OCI-LY7 (cell line): Measurements from ENCODE around the gene GJC2. TPM values are rescaled to one million over a fixed set of nuclear protein-coding genes. Genes with fewer than 3 reads are reported as not detected.

Experiments
- BruUV-seq: library from RNA; stranded (reverse); fragments of 400-500 nt; replicated peaks from 2 replicates; lab custom pipeline; 2021; lab: Mats Ljungman, UMichigan
- CTCF ChIA-PET: fragments of 300-600 bp; sonication (Branson Sonifier 250); formaldehyde crosslinking; loops from one replicate; lab custom pipeline; 2022; ENCODE audit warnings: antibody characterized with exemption; ENCODE audit not compliant: unreplicated experiment; lab: Charles Lee
- POLR2A ChIA-PET: fragments of 300-600 bp; sonication (Branson Sonifier 250); formaldehyde crosslinking; loops from one replicate; lab custom pipeline; 2022; ENCODE audit warnings: antibody characterized with exemption; lab: Charles Lee
- DNase-seq: peaks from one replicate; pipeline ENCODE4 v3.0.0-alpha.2; 2015; ENCODE audit warnings: low spot score
- H2AFZ ChIP-seq: fragments of 200-600 bp; sonication (generic), shearing (Covaris generic); 2 replicates; pipeline ENCODE4 v1.6.1; 2014; ENCODE audit warnings: mild to moderate bottlenecking, antibody characterized with exemption, low read length, moderate library complexity
- H3K27ac ChIP-seq: fragments of 200-600 bp; sonication (generic); 2 replicates; pipeline ENCODE4 v1.5.1; 2014; ENCODE audit warnings: mixed run types, low read depth, mild to moderate bottlenecking, moderate library complexity, low read length, inconsistent platforms; ENCODE audit not compliant: poor library complexity, severe bottlenecking
- H3K36me3 ChIP-seq: fragments of 200-600 bp; sonication (generic); 2 replicates; pipeline ENCODE4 v1.6.1; 2014; ENCODE audit warnings: mild to moderate bottlenecking, antibody characterized with exemption, low read length, moderate library complexity, mixed read lengths; ENCODE audit not compliant: insufficient read depth
- H3K4me1 ChIP-seq: fragments of 200-600 bp; sonication (generic); 2 replicates; pipeline ENCODE4 v1.5.1; 2014; ENCODE audit warnings: mild to moderate bottlenecking, low read length; ENCODE audit not compliant: insufficient read depth, poor library complexity, severe bottlenecking
- H3K4me2 ChIP-seq: fragments of 200-600 bp; sonication (generic); 2 replicates; pipeline ENCODE4 v1.6.1; 2014; ENCODE audit warnings: mild to moderate bottlenecking, low read length
- H3K4me3 ChIP-seq: fragments of 200-600 bp; sonication (generic); 2 replicates; pipeline ENCODE4 v1.5.1; 2014; ENCODE audit warnings: mild to moderate bottlenecking, low read depth, low read length; ENCODE audit not compliant: poor library complexity, severe bottlenecking
- H3K79me2 ChIP-seq: fragments of 200-600 bp; sonication (generic); 2 replicates; pipeline ENCODE4 v1.6.1; 2016; ENCODE audit warnings: low read depth, mild to moderate bottlenecking, low read length, moderate library complexity, mixed read lengths; ENCODE audit not compliant: insufficient read depth
- H3K9me2 ChIP-seq: fragments of 200-600 bp; sonication (generic); 2 replicates; pipeline ENCODE4 v1.6.1; 2016; ENCODE audit warnings: mild to moderate bottlenecking, low read length, mixed read lengths; ENCODE audit not compliant: insufficient read depth
- H3K9me3 ChIP-seq: fragments of 200-600 bp; sonication (generic); 2 replicates; pipeline ENCODE4 v1.6.1; 2014; ENCODE audit warnings: mild to moderate bottlenecking, mixed run types, low read length, mixed read lengths
- H4K20me1 ChIP-seq: fragments of 200-600 bp; sonication (generic); 2 replicates; pipeline ENCODE4 v1.6.1; 2014; ENCODE audit warnings: mild to moderate bottlenecking, antibody characterized with exemption, low read length, moderate library complexity, mixed read lengths; ENCODE audit not compliant: insufficient read depth
- CTCF ChIP-seq: fragments of 200-600 bp; sonication (generic); conservative IDR thresholded peaks from 2 replicates; pipeline ENCODE4 v1.5.1; 2014; ENCODE audit warnings: mild to moderate bottlenecking, antibody characterized with exemption, low read length, moderate library complexity, mixed read lengths
- EZH2phosphoT487 ChIP-seq: fragments of 200-600 bp; sonication (generic); IDR thresholded peaks from 2 replicates; pipeline ENCODE4 v1.6.1; 2018; ENCODE audit warnings: low read depth, borderline replicate concordance, mild to moderate bottlenecking, mixed run types, antibody characterized with exemption, low read length, moderate library complexity, mixed read lengths
- intact Hi-C: fragments of 100-400 bp; cut with micrococcal nuclease; formaldehyde crosslinking; loops from one replicate; pipeline ENCODE4 v1.10.0; 2022; ENCODE audit not compliant: unreplicated experiment
- total RNA-seq, 2 experiments: library from RNA; depleted of rRNA in 1 of 2; stranded (reverse); fragments of >200 nt in 1 of 2; shearing (Covaris generic) in 1 of 2; gene quantifications; 2 replicates each; pipeline ENCODE4 v1.2.3, GENCODE V29; 2014 to 2022

The GJC2 gene
- total RNA-seq, 2 experiments from 2014 or later: 0.22 to 0.80 TPM

- peak overlapping the region; percentile 54 for H2AFZ ChIP-seq
- DNase-seq: no peak
- peaks cover 23% of the 10 kb centered on the region for H3K4me1 ChIP-seq
- no peaks in the 10 kb centered on the region for H3K9me3 ChIP-seq
- BruUV-seq: TSS peak; percentile 84
- peak overlapping the region; percentile 93 for H3K4me3 ChIP-seq
- no peaks in the 10 kb centered on the region for H4K20me1 ChIP-seq
- TF ChIP-seq CTCF (no peak), EZH2phosphoT487 (no peak)
- peak overlapping the region; percentile 99 for H3K4me2 ChIP-seq
- H3K27ac ChIP-seq: no peak overlapping the region
- H3K79me2 ChIP-seq: peaks cover 8% of the 10 kb centered on the region
- ChIA-PET CTCF (no interaction called here), POLR2A (interaction anchor here (1.6 kb wide), 2 partner anchors 26 to 350 kb away, joined by 5 to 7 read pairs; partner anchors contain the start of gene ARF1)
- intact Hi-C loops: no loop called here
- no peaks in the 10 kb centered on the region for H3K9me2 ChIP-seq
- H3K36me3 ChIP-seq: peaks cover 10% of the 10 kb centered on the region; the same call in 1 of the 2 replicates
These were observed 41.0 kb upstream of the GJC2 start for GRCh38 chr1:228108742-228109072.

GRCh38 chr1:228109073-228109961, 40.4 kb upstream of the GJC2 start, which contains the start of gene MRPL55:
MRPL55 (minus strand) TSS chr1:228109299; CDS start chr1:228108260, 1,039 bp downstream.
- intact Hi-C loops: no loop called here
- TF ChIP-seq EZH2phosphoT487: no peak
- 0 out of 2 replicates have a peak, but pooled peaks have one; percentile 18 for TF ChIP-seq CTCF
- Histone ChIP-seq H3K4me1 (peaks cover 16% of the 10 kb centered on the region), H3K36me3 (peaks cover 10% of the 10 kb centered on the region; the same call in 1 of the 2 replicates), H3K4me3 (peak within 1 kb of the TSS; percentile 93), H3K27ac (no peak within 1 kb of the TSS), H4K20me1 (no peaks in the 10 kb centered on the region), H3K79me2 (peaks cover 8% of the 10 kb centered on the region), H3K9me2 (no peaks in the 10 kb centered on the region), H3K4me2 (peak within 1 kb of the TSS; percentile 99), H3K9me3 (no peaks in the 10 kb centered on the region), H2AFZ (peak within 1 kb of the TSS; percentile 76)
- BruUV-seq: no TSS peak
- POLR2A ChIA-PET: interaction anchor here (0.9 to 1.6 kb wide), 3 partner anchors 22 to 349 kb away, joined by 3 to 7 read pairs (median 5); partner anchors contain the start of gene ARF1
- peak; percentile 97 for DNase-seq
- CTCF ChIA-PET: interaction anchor here (0.6 kb wide), 2 partner anchors 115 to 390 kb away, joined by 4 read pairs; no protein-coding TSS in a partner anchor
